GM12864 (cell line): Measurements from ENCODE around the gene MRGPRF.

Experiments used
- DNase-seq: peaks from one replicate; pipeline ENCODE4 v3.0.0-alpha.2; 2011; ENCODE audit warnings: low read depth
- H3K4me3 ChIP-seq: 2 replicates; pipeline ENCODE4 v1.5.1; 2011; ENCODE audit warnings: mild to moderate bottlenecking, low read depth, low read length, control low read depth
- TF ChIP-seq, protein P1 (sequence below): IDR thresholded peaks from 2 replicates; pipeline ENCODE4 v1.5.1; 2011; ENCODE audit warnings: low read depth, mild to moderate bottlenecking, moderate library complexity, low read length, control low read depth, inconsistent platforms; ENCODE audit errors: missing control alignments

MRGPRF gene

DNA sequence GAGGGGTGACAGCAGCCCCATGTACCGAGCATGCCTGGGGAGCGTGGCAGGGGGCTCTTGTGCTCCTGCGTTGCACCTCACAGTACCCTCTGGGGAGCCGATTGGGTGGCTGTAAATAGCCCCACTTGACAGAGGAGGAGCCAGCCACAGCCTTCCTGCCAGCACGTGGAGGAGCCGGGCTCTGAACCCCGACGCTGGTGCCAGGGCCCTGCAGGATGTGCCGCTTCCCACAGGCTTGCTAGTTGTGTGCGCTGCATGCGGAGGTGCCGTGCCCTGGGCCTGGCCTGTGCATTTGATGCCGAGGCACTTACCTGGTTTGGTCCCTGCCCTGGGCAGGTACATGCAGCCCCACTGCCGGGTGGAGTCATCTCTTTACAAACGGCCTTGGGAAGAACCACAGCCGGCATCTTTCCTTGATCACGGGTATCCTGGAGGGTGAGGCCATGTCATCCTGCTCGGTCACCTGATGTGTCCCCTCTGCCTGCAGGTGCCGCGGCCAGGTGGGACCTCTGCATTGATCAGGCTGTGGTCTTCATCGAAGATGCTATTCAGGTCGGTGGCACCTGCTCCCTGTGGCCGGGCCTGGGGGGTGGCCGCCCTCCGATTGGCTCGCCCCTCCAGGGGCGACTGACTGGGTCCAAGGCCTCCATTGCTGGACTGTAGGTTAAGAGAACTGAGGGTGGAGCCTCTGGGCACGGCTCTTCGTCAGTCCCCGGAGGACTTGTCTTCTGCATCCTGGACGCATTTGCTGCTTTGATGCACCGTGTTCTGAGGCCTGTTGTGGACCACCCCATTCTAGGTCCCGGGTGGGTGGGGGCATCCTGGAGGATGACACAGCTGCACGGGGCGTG, 40.7 kb upstream of the MRGPRF start:
- TF ChIP-seq, protein P1, sequence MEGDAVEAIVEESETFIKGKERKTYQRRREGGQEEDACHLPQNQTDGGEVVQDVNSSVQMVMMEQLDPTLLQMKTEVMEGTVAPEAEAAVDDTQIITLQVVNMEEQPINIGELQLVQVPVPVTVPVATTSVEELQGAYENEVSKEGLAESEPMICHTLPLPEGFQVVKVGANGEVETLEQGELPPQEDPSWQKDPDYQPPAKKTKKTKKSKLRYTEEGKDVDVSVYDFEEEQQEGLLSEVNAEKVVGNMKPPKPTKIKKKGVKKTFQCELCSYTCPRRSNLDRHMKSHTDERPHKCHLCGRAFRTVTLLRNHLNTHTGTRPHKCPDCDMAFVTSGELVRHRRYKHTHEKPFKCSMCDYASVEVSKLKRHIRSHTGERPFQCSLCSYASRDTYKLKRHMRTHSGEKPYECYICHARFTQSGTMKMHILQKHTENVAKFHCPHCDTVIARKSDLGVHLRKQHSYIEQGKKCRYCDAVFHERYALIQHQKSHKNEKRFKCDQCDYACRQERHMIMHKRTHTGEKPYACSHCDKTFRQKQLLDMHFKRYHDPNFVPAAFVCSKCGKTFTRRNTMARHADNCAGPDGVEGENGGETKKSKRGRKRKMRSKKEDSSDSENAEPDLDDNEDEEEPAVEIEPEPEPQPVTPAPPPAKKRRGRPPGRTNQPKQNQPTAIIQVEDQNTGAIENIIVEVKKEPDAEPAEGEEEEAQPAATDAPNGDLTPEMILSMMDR = no peak
- no peak for DNase-seq
- H3K4me3 ChIP-seq = no peak overlapping the region; the same call in 1 of the 2 replicates

DNA sequence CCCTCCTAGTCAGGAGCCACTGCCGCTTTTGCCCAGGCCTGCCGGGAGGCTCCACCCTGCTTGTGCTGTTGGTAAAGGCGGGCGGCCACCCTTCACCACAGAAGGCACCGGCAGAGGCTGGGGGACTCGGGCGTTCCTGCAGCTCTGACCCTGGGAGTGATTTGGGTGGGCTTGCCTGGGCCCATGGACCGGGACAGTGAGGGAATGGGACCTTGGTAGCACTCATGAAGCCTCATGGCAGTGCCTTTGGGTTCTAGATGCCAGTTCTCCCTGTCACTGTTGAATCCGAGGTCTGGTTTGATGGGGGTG, 40.1 kb upstream of the MRGPRF start:
- no peak for DNase-seq
- H3K4me3 ChIP-seq = peak overlapping the region; percentile 48
- TF ChIP-seq, protein P1 = no peak

DNA sequence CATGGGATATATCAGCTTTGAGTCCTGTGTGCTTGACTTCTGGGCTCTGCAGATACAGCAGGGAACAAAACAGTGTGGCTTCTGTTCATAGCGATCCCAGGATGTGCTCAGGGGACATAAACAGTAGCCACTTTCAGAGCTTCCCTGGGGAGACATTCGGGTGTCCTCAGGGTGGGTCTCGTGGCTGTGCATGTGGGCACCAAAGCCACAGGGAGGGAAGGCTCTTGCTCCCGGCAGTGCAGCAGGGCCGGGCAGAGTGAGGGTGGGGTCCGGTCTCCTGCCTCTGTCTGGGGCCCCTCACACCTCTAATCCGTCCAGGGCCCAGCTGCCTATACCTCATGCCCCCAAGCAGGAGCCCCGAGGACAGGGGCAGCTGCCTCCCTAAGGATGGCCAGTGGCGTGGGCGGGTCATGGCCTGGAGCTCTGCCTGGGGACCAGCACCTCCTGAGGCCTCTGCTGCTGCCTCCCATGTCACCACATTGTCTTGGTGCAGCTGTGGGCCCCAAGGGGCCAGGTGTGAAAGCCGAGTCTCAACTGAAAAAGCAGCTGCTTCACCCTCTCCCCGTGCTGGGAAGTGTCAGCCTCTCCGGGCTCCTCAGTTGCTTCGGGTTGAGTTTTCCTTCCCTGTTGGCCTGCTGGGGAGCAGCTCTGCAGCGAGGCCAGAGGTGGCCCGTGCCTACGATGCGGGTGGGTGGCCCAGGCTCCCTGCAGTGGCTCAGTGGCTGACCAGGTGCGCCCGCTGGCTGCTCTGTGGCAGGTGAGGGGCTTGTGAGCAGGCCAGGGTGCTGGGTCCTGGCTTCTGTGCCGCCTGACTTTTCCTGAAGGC, 39.5 kb upstream of the MRGPRF start:
- TF ChIP-seq, protein P1 = no peak
- no peak for DNase-seq
- H3K4me3 ChIP-seq = peak overlapping the region; percentile 48

DNA sequence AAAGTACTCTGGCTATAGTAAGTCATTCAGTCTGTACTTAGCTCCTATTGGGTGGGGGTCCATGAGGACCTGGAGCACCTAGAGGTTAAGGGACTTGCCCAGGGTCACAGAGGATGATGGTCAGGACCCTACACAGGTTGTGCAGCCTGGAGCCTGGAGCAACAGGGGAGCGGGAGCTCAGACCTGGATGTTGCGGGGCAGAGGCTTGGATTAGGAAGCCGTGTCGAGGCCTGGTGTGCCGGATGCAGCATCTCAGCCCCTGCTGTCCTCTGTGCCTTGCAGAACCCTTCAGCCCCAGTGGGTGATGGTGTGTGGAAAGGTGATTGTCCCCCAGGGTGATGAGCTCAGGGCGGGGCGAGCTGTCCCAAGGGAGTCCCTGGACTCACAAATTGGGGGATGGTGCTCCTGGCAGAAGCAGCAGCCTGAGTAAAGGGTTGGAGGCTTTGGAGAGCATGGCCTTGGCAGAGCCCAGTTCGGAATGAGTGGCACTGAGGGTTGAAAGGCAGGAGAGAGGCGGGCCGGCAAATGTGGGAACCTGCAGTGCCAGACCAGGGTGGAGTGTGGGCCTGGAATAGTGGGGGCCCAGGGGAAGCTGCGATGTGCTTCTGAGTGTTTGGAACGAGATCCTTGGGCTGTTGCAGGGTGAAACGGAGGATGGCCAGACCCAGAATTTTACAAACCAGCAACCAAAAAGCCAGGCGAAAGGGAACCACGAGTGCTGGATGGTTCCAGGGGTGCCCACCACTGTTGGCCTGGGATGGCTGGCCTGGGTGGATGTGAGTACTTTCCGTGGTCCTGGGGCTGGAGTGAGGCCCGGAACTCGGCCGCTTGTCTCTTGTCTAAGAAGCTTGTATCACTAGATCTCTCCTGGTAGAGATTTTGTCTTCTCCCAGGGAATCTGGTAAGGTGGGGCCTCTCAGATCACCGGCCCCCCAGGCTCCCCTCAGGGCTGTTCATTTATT, 38.6 kb upstream of the MRGPRF start:
- no peak for DNase-seq
- peak overlapping the region; percentile 48 for H3K4me3 ChIP-seq
- TF ChIP-seq, protein P1 = no peak

DNA sequence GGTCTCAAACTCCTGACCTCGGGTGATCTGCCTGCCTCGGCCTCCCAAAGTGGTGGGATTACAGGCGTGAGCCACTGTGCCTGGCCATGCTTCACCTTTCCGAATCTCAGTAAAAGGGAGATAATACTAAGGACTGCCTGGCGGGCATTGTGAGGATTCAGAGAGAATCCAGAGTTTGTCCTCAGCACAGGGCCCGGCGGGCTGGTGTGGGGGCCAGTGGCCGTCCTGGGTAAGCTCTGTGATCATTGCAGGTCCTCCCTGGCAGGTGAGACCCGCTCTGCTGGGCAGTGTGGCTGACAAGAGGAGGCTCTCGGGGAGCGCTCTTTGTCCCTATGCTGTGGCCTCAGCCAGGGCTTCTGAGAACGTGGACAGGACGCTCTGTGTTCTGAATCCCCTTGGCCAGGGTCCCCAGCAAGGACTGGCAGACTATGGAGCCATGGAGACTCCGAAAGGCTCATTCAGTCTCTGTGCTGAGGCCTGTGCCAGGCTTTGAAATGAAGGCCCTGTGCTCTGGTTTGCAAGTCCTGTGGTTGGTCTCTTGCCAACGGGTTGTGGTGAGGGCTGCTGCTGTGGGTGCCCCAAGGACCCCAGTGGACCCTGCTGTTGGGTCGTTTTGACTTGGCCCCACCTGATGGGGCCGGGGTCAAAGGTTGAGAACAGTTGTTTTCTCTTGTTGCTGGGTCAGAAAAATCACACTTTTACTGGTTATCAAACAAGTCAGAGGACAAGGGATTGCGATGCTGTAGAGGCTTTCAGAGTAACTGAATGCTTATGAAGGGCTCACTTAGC, 37.7 kb upstream of the MRGPRF start:
- peak overlapping the region; percentile 48; the same call in 1 of the 2 replicates for H3K4me3 ChIP-seq
- no peak for DNase-seq
- TF ChIP-seq, protein P1 = no peak

DNA sequence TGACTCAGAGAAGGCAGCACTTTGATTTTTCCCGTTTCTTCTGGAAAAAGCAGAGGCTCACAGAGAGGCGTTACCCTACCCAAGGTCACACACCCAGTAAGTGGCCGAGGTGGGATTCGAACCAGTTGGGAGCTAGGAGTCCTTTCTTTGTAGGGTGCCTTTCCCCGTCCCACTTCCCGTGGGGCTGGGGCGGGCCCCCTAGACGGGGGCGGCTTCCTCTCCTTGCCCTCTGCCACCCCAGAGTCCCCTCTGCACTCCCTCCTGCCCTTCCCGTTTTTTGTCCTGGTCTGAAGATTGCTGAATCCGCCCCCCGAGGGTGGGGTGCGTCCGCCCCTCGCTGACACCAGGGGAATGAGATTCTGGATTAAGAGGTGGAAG, 36.4 kb upstream of the MRGPRF start:
- DNase-seq = no peak
- TF ChIP-seq, protein P1 = no peak
- peak overlapping the region; percentile 93 for H3K4me3 ChIP-seq
